Colonic mucosa (tissue), 4 donors: ENCODE measurements around the gene APOH. TPM values are rescaled to one million over a fixed set of nuclear protein-coding genes. Genes with fewer than 3 reads are reported as not detected.

Source experiments
- DNase-seq: peaks from one replicate; pipeline ENCODE4 v3.0.0-alpha.2; 2020
- H3K27ac ChIP-seq: fragments of 200-600 bp; one replicate; pipeline ENCODE4 v1.8.0; 2021
- H3K27me3 ChIP-seq: fragments of 200-600 bp; one replicate; pipeline ENCODE4 v1.8.0; 2021
- H3K36me3 ChIP-seq: fragments of 200-600 bp; one replicate; pipeline ENCODE4 v1.8.0; 2021
- H3K4me1 ChIP-seq: fragments of 200-600 bp; one replicate; pipeline ENCODE4 v1.8.0; 2021; ENCODE audit warnings: mild to moderate bottlenecking
- H3K4me3 ChIP-seq: fragments of 200-600 bp; one replicate; pipeline ENCODE4 v1.8.0; 2021
- H3K9ac ChIP-seq, 2 donors: one replicate each; pipeline ENCODE4 v1.7.0; 2013; ENCODE audit warnings: control low read depth in 2 of 2, low read depth in 2 of 2, low read length in 2 of 2
- H3K9me3 ChIP-seq: fragments of 200-600 bp; one replicate; pipeline ENCODE4 v1.8.0; 2021
- intact Hi-C: fragments of 100-400 bp; cut with DNase I; formaldehyde crosslinking; loops from one replicate; pipeline ENCODE4 v1.14.1; 2022
- total RNA-seq, 2 donors: library from RNA; stranded (reverse); fragmentation: NEBNext Ultra II Directional in 1 of 2; extraction: Animal tissue kit (Norgen Biotek cat#: 25700) in 1 of 2; gene quantifications; one replicate each; pipeline ENCODE4 v1.2.1, GENCODE V29; 2021
- TF ChIP-seq, protein P1 (sequence below): fragments of 200-600 bp; IDR thresholded peaks from one replicate; pipeline ENCODE4 v1.8.0; 2022; ENCODE audit warnings: antibody characterized with exemption, mild to moderate bottlenecking
- donor health status: healthy.
- donor health status: DM: no; HTN: no; CAD: no.
- donor health status: DM: no; HTN: no; CAD: no.

The APOH gene
- total RNA-seq, 2 donors from 2014 or later = 1.1 to 5.1 TPM

DNA sequence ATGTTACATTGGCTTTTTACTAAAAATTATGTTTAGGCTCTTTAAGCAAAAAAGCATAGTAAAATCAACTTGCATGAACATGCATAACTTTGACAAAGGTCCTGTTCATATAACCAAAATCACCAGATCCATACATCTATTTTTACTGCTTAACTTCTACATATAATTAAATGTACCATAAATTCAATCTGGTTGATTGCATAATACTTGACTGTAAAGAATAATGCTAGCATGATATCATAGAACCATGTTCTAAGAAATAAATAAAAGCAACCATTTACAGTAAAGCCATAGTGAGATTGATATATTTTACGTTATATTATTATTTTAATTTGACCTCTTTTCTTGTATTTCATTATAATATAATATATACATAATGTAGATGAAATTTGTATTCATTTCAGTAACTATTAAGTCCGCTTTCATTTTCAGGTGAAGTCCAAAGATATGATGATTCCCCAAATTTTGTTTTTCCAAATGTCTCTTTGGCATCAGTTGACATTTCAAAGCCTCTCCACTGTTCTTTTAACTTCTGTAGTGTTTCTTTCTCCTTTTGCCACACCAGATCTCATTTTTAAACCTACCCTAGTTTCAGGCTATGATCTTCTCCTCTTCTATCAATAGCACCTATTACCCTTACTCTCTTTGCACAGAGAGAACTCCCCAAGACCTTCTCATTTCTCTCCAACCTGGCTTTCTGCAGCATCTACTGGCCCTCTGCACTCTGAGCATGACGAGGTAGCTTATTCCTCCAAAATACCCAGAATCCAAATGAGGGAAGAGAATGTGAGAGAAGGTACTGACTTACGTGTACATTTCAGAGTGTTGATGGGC is 1.8 kb downstream of the APOH start:
- TF ChIP-seq, protein P1, sequence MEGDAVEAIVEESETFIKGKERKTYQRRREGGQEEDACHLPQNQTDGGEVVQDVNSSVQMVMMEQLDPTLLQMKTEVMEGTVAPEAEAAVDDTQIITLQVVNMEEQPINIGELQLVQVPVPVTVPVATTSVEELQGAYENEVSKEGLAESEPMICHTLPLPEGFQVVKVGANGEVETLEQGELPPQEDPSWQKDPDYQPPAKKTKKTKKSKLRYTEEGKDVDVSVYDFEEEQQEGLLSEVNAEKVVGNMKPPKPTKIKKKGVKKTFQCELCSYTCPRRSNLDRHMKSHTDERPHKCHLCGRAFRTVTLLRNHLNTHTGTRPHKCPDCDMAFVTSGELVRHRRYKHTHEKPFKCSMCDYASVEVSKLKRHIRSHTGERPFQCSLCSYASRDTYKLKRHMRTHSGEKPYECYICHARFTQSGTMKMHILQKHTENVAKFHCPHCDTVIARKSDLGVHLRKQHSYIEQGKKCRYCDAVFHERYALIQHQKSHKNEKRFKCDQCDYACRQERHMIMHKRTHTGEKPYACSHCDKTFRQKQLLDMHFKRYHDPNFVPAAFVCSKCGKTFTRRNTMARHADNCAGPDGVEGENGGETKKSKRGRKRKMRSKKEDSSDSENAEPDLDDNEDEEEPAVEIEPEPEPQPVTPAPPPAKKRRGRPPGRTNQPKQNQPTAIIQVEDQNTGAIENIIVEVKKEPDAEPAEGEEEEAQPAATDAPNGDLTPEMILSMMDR = no peak
- DNase-seq = no peak
- Histone ChIP-seq H3K27me3 (no peaks in the 10 kb centered on the region), H3K9me3 (no peaks in the 10 kb centered on the region), H3K4me3 (no peak overlapping the region), H3K27ac (no peak overlapping the region), H3K36me3 (no peaks in the 10 kb centered on the region), H3K4me1 (no peaks in the 10 kb centered on the region), H3K9ac (no peak overlapping the region)
- intact Hi-C loops = no loop called here

DNA sequence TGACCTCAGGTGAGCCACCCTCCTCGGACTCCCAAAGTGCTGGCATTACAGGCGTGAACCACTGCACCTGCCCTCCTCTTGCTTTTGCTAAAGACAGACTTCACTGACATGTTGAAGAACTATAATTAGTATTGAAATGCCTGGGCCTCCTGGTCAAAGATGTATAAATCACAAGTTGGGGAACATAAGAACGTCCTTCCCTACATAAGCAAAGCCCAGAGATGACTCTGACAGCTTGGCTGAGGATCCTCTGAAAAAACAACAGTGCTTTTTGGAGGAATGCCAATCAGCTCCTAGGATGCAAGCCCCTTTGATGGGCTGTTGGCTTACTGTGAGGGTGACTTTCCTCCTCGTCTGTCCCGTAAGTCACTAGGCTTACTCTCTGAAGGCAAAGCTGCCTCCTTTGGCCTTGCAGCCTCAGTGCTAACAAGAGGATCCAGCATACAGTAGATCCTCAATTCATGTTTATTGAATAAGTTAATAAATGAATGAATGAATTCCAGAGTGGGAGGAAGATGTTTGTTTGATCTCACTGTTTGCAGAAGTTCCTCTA is 6.3 kb downstream of the APOH start:
- Histone ChIP-seq H3K36me3 (no peaks in the 10 kb centered on the region), H3K4me1 (no peaks in the 10 kb centered on the region), H3K9ac (no peak overlapping the region), H3K9me3 (no peaks in the 10 kb centered on the region), H3K4me3 (no peak overlapping the region), H3K27me3 (no peaks in the 10 kb centered on the region), H3K27ac (no peak overlapping the region)
- intact Hi-C loops = no loop called here
- TF ChIP-seq, protein P1 = no peak
- no peak for DNase-seq

GRCh38 chr17:66221755-66222530 is 7.3 kb downstream of the APOH start:
- Histone ChIP-seq H3K4me1 (no peaks in the 10 kb centered on the region), H3K9me3 (no peaks in the 10 kb centered on the region), H3K9ac (no peak overlapping the region), H3K27ac (no peak overlapping the region), H3K27me3 (no peaks in the 10 kb centered on the region), H3K4me3 (no peak overlapping the region), H3K36me3 (no peaks in the 10 kb centered on the region)
- TF ChIP-seq, protein P1 = no peak
- intact Hi-C loops = no loop called here
- no peak for DNase-seq

DNA sequence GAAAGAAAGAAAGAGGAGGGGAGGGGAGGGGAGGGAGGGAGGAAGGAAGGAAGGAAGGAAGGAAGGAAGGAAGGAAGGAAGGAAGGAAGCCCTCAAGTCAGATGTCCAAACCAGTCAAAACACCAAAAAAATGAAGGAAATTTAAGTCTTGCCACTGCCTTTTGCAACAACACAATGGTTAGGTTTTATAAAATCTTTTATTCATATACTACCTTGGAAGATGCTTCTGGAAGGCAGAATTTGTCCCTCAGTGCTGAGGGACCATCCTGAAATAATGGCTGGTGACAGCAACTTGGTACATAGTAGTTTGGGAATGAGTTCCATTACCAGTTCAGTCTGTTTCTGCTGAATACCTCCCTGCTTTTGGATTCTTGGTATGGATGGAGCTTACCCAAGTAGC is 7.9 kb downstream of the APOH start:
- no peaks in the 10 kb centered on the region for H3K4me1 ChIP-seq
- no peak for DNase-seq
- TF ChIP-seq, protein P1 = no peak
- H3K4me3 ChIP-seq = no peak overlapping the region
- H3K9me3 ChIP-seq = no peaks in the 10 kb centered on the region
- intact Hi-C loops = no loop called here
- H3K36me3 ChIP-seq = no peaks in the 10 kb centered on the region
- no peaks in the 10 kb centered on the region for H3K27me3 ChIP-seq
- no peak overlapping the region for H3K27ac ChIP-seq
- H3K9ac ChIP-seq = no peak overlapping the region

DNA sequence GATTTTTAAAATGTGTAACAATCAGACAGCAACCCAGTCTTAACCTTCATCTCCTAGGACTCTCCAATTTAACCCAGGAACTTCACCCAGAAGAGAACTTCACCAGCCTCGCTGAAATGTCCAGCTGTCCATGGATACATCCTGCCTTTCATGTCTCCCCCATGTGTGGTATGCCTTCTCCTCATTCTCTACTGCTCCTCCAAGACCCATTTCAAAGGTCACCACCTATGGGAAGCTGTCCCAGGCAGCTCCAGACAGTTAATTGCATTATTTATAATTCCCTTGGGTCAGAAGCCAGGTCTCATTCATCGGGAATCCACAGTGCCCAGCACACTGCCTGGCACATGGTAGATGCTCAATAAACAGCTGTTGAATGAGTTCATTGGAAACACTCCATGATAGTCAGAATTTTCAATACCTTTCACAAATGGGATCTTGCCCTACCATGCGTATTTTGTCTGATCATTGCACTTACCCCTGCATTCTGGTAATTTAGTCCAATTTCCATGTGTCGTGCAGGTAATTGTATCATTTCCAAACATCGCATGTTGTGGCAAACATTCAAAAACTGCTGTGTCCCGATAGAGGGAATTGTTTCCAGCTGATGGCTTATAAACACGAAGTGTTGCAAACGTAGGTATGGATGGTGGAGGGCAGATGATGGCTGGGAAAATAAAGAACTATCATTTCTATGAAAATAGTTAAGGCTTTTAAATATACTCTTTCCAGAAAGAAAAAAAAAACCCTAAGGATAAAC is 9.0 kb downstream of the APOH start:
- Histone ChIP-seq H3K4me1 (no peaks in the 10 kb centered on the region), H3K4me3 (no peak overlapping the region), H3K27me3 (no peaks in the 10 kb centered on the region), H3K9ac (no peak overlapping the region), H3K27ac (no peak overlapping the region), H3K36me3 (no peaks in the 10 kb centered on the region), H3K9me3 (no peaks in the 10 kb centered on the region)
- TF ChIP-seq, protein P1 = no peak
- intact Hi-C loops = no loop called here
- no peak for DNase-seq
